Daoy (cell line): ENCODE results near the gene GAGE10. TPM values are rescaled to one million over a fixed set of nuclear protein-coding genes. Genes with fewer than 3 reads are reported as not detected.
"Not testable (repeated sequence)": the region's sequence is repeated elsewhere in the genome, so short reads cannot be mapped to it uniquely, and the experiment has no call there.

ENCODE experiments used
- DNase-seq: peaks from one replicate; pipeline ENCODE4 v3.0.0-alpha.2; 2015; ENCODE audit warnings: low read depth
- total RNA-seq: library from RNA; depleted of rRNA; stranded (reverse); fragments of >200 nt; shearing (Covaris generic); gene quantifications from 2 replicates; pipeline ENCODE4 v1.2.3, GENCODE V29; 2014

GAGE10 gene
- total RNA-seq, 1 experiment from 2014 or later = not detected

DNA sequence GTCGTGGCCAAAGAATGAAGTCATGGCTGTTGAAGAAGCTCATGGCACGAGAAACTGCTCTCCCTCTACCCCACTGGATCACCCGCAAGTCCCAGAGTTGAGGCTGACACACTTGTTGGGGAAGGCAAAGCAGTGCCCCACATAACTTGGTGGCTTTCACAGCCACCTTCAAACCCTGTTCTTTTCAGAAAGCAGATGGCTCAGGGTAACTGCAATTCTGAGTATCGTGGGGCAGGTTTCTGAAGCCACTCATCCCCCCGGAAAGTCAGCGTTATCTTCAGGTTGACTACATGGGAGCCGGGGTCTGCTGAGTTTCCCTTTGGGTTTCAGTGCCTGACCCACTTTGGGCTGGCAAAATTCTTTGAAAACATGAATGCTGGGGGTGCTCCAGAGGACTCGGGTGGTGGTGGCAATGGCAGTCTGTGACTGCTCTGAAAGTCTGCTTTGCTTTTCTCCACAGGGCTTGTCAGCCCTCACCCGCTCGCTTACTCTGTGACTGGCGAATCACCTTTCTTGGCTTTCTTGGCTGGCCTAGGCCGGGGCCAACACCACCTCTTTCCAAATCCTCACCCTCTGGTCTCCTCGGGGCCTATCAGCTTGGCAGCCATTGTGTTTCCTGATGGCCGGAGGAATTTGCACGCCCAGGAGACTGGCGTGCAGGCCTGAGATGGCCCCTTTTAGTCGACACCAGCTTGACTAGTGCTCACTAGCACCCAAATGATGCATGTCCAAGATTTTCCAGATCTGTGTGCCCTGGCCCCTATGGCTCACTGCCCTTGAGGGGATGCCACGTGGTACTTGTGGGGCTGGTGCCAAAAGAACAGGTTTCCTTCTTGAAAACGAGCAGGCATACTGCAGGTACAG lies 26.5 kb upstream of the GAGE10 start:
- DNase-seq = no peak

DNA sequence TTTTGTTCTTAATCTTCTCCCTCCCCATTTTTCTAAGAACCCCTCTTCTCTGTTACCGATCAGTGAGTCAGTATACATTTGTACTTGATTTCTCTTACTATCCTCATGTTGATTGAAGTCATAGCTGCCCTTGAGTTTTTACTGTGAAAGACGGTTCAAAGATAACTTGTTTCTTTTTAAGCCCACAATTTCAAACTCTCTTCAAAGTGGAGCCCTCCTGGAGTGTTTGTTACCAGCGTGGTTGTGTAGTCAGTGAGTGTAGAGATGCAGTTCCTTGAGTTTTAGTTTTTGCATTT lies 26.0 kb upstream of the GAGE10 start:
- no peak for DNase-seq

GRCh38 chrX:49278081-49278480 lies 25.4 kb upstream of the GAGE10 start:
- no peak for DNase-seq

GRCh38 chrX:49282647-49283011 lies 20.8 kb upstream of the GAGE10 start:
- no peak for DNase-seq

DNA sequence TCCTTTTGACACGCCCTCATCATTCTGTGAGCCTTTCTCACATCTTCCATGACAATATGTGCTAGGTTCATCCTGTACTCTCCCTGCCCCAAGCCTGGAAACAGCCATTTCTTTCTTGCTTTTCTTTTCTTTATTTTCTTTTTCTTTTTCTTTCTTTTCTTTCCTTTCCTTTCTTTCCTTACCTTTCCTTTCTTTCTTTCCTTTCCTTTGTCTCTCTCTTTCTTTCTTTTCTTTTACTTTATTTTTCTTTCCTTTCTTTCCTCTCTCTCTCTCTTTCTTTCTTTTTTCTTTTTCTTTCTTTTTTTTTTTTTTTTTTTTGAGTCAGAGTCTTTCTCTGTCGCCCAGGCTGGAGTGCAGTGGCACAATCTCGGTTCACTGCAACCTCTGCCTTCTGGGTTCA lies 19.2 kb upstream of the GAGE10 start:
- DNase-seq = no peak

DNA sequence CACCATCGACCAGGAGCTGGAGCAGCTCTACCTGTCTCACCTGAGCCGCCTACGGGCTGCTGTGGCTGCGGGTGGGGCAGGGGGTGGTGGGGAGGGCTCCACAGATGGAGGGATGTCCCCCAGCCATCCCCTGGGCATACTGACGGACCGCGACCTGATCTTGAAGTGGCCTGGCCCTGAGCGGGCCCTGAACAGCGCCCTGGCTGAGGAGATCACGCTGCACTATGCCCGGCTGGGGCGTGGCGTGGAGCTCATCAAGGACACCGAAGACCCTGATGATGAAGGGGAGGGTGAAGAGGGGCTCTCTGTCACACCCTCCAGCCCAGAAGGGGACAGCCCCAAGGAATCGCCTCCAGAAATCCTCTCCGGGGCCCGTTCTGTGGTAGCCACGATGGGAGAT lies 17.3 kb upstream of the GAGE10 start:
- DNase-seq = no peak

DNA sequence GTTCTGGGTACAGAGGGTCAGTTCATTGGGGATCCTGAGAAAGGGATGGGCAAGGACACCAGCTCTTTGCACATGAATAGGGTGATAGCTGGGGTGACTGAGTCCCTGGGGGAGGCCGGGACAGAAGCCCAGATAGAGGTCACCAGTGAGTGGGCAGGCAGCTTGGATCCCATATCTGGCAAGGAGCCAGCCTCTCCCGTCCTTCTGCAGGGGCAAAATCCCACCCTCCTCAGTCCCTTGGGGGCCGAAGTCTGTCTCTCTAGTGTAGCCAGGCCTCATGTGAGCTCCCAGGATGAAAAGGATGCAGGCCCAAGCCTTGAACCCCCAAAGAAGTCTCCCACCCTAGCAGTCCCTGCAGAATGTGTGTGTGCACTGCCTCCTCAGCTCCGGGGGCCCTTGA lies 16.9 kb upstream of the GAGE10 start:
- no peak for DNase-seq

GRCh38 chrX:49287665-49288064 lies 15.8 kb upstream of the GAGE10 start:
- DNase-seq = no peak

DNA sequence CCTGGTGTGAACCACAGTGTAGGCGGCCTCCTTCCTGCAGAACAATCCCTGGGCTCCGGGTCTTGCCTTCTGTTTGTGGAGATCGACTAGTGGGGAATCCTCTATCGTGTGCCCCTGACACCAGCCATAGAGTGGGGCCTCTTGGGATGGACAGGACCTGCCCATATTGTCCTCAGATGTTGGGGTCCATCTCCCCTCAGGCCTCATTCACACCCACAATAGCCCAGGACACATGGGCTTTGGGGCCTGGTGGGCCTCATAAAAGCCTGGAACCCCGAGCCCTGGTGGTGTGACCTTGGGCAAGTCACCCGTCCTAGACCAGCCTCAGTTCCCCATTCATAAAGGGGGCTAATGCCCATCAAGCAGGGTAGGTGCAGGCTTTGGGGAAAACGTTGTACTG lies 13.2 kb upstream of the GAGE10 start:
- no peak for DNase-seq

DNA sequence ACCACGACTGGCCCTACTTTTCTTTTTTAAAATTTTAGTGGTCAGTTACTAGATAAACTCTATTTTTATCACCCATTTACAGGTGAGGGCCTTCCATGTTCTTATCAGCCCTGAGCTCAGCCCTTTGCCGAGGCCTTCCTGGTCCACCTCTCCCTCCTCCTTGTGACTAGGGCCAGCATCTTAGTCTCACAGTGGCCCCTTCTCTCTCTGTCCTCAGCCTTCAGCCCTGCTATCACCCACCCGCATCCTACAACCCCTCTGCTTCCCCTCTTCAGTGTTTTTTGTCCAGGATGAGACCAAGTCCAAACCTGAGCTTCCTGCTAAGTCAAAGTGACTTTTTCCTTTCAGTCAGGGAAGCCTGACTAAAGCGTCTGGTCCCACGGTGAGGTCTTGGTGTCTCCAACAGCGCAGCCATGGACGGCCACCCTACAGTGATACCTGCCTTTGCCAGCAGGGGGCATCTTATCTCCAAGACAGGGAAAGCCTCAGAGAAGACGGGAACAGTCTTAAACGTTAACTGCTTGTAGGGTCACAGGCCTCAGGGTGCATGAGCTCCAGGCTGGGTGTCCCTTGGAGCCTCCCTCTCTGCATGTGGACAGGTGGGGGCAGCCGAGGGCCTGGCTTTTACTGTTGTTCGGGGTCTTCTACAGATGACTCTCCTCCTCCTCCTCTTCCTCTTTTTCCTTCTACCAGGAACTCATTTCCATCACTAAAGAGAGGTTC lies 11.7 kb upstream of the GAGE10 start:
- DNase-seq = peak; percentile 55

DNA sequence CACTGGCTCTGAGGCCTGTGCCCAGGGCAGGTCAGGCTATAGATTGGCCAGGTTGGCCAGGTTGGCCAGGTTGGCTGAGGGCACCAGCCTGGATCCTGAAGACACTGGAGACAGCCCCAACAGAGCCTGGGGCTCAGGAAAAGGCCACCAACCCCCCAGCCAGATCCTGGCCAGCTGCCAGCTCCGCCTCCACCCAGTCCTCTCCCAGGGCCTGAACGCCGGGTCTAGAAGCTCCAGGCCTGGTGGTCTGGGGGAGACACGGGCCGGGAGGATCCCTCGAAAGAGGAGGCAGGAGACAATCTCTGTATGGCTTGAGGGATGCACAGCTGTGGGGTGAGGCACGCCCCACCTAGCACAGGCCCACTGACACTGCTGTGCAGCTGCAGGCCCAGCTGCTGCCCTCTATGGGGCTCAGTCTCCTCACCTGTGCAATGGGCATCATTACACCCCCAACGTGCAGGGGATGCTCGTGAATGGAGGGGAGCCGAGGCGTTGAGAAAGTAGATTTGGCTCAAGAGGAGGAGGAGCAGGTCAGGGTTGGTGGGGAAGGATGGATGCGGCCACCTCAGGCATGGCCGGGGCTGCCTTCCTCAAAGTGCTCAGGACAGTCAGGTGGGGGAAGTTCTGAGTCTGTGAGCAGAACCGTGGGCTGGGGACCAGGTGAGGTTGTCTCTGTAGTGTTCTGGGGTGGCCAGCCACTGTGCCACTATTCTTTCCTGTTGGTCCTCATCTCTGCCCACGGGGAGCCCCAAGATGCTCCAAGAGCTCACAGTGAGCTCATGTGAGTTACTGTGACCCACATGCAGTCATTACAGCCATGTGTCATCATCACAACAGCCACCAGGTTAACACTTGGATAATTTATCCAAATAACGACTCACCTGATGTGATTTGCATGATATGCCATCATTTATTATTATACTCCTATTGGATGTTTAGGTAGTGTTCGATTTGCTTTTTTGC lies 10.8 kb upstream of the GAGE10 start:
- no peak for DNase-seq

DNA sequence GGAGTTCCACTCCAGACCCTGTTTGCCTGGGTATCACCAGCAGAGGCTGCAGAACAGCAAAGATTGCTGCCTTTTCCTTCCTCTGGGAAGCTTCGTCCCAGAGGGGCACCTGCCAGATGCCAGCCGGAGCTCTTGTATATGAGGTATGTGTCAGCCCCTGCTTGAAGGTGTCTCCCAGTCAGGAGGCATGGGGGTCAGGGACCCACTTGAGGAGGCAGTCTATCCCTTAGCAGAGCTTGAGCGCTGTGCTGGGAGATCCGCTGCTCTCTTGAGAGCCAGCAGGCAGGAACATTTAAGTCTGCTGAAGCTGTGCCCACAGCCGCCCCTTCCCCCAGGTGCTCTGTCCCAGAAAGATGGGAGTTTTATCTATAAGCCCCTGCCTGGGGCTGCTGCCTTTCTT lies 4.2 kb upstream of the GAGE10 start:
- not testable (repeated sequence) for DNase-seq

GRCh38 chrX:49300703-49301102 lies 2.7 kb upstream of the GAGE10 start:
- DNase-seq = no peak

GRCh38 chrX:49307775-49308174 lies 4.3 kb downstream of the GAGE10 start:
- DNase-seq = not testable (repeated sequence)

GRCh38 chrX:49308604-49309269 lies 5.3 kb downstream of the GAGE10 start:
- DNase-seq = peak; percentile 38

- peak; percentile 20 for DNase-seq
These were observed 6.0 kb downstream of the GAGE10 start for GRCh38 chrX:49309401-49309981.

DNA sequence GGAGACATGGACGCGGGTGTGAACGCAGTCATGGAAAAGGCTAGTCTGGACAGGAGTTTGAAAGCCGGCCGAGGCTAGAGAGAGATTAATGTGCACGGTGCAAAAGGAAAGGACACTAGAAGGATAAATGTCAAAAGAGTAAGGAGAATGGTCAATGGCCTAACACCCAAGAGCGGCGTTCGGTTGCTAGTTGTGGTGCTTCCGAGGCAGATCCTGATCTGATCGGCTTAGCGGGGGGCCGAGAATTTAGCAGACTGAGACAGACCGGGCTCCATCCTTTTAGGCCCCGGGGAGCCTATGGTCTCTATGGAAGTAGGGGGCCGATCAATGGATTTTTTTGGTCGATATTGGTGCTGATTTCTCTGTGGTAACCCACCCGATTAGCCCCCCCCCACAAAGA lies 6.9 kb downstream of the GAGE10 start:
- DNase-seq = no peak

DNA sequence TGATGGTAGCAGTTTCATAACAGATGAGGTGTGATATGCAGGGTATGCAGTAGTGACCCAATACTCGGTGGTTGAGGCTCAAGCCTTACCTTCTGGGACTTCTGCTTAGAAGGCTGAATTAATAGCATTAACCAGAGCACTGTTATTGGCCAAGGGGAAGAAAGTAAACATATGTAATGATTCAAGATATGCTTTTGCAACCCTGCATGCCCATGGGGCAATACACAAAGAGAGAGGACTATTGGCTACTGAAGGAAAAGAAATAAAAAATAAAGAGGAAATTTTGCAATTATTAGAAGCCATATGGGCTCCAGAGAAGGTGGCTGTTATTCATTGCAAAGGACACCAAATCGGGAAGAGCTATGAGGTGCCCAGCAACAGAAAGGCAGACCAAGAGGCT lies 8.7 kb downstream of the GAGE10 start:
- no peak for DNase-seq

- no peak for DNase-seq
These were observed 12.6 kb downstream of the GAGE10 start for GRCh38 chrX:49316085-49316484.

DNA sequence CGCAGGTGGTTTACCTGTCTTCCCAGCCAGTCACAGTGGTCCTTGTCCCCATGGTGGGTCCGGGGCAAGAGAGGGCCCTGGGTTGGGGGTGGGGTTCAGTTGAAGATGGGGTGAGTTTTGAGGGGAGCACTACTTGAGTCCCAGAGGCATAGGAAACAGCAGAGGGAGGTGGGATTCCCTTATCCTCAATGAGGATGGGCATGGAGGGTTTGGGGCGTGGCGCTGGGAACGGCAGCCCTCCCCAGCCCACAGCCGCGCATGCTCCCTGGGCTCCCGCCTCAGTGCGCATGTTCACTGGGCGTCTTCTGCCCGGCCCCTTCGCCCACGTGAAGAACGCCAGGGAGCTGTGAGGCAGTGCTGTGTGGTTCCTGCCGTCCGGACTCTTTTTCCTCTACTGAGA lies 18.3 kb downstream of the GAGE10 start, which contains the start of gene GAGE12J:
TSS of gene GAGE12J (plus strand) at position 301 of the 400 bp plus-strand sequence. CDS start 1,157 bp downstream, outside the sequence.
- not testable (repeated sequence) for DNase-seq

DNA sequence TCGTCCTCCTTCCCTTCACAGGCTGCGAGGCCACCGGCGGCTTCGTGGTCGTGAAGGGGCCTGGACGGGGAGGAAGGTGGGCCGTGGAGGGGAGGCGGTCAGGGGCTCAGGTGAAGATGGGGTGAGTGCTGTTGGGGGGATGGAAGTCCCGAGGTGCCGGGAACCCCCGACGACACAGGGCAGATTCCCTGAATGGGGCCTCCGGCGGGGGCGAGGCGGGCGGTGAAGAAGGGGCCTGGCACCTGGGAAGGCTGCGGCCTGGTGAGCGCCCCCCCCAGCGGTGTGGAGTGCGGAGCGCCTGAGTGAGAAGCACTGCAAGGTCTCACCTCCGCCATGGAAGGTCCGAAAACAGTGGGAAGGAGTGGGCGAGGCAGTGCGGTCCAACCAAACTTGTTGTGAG lies 18.8 kb downstream of the GAGE10 start:
- not testable (repeated sequence) for DNase-seq
